Testis (tissue), 3 donors: ENCODE data around the gene PTPRN2. TPM values are rescaled to one million over a fixed set of nuclear protein-coding genes. Genes with fewer than 3 reads are reported as not detected.

Source experiments
- DNase-seq: peaks from one replicate; pipeline ENCODE4 v3.0.0-alpha.2; 2019
- H3K27ac ChIP-seq, 2 donors: fragments of 200-600 bp; sonication (generic); one replicate each; pipeline ENCODE4 v1.5.1; 2019
- H3K27me3 ChIP-seq: fragments of 200-600 bp; sonication (generic); one replicate; pipeline ENCODE4 v1.5.1; 2019
- H3K36me3 ChIP-seq: fragments of 200-600 bp; sonication (generic); one replicate; pipeline ENCODE4 v1.5.1; 2017; ENCODE audit warnings: low read depth; ENCODE audit errors: missing control alignments
- H3K4me1 ChIP-seq: fragments of 200-600 bp; sonication (generic); one replicate; pipeline ENCODE4 v1.5.1; 2019
- H3K4me3 ChIP-seq, 2 donors: fragments of 200-600 bp; sonication (generic); one replicate each; pipeline ENCODE4 v1.5.1; 2017 to 2019
- H3K9me3 ChIP-seq: fragments of 200-600 bp; sonication (generic); one replicate; pipeline ENCODE4 v1.5.1; 2017
- POLR2A ChIP-seq: fragments of 450-650 bp; IDR thresholded peaks from one replicate; pipeline ENCODE4 v1.6.1; 2017; ENCODE audit warnings: antibody characterized with exemption, mild to moderate bottlenecking, moderate library complexity
- WGBS, 2 donors: methylation state at CpG; one replicate each; pipeline ENCODE4 v1.1.5; 2018; 5-methylcytosine and 5-hydroxymethylcytosine counted together
- intact Hi-C: fragments of 100-400 bp; cut with DNase I; formaldehyde crosslinking; loops from one replicate; pipeline ENCODE4 v1.15.1; 2023; ENCODE audit warnings: low total_unique reads
- polyA plus RNA-seq: library from polyadenylated mRNA; stranded (reverse); fragments of 350-450 nt; fragmentation: Illumina TruSeq; extraction: RNeasy Lipid Tissue Mini Kit (QIAGEN cat#74804); gene quantifications from one replicate; pipeline ENCODE4 v1.2.3, GENCODE V29; 2014; ENCODE audit warnings: low read depth, low replicate concordance; ENCODE audit not compliant: insufficient read depth
- total RNA-seq, 2 donors: library from RNA; depleted of rRNA; stranded (reverse); fragments of >200 nt; gene quantifications; one replicate each; pipeline ENCODE4 v1.2.3, GENCODE V29; 2016
- TF ChIP-seq, protein P1 (sequence below), 3 experiments: fragments of 450-650 bp in 2 of 3; fragments of 200-600 bp in 1 of 3; sonication (generic) in 1 of 3; IDR thresholded peaks; one replicate each; pipeline ENCODE4 v1.5.1; 2016 to 2019; ENCODE audit warnings: antibody characterized with exemption in 3 of 3, mild to moderate bottlenecking in 2 of 3, moderate library complexity in 1 of 3

Gene PTPRN2
- total and polyA plus RNA-seq, 3 donors from 2014 or later, result 9.3 to 10.8 (median 9.8) TPM

DNA sequence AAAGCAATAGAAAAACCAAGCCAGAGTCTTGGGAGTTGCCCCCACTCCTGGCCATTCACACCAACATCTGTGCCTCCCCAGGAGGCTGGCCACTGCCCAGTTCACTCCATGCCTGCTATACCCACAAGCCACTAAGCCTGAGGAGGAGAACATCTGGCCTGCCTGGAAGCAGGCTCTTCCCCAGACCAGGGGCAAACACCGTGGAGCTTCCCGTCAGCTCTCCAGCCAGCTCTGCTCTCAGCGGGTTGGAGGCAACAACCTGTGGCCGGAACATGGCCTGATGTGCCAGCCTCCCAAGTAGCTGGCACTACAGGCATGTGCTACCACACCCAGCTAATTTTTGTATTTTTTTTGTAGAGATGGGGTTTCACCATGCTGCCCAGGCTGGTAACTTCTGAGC, 9.1 kb upstream of the PTPRN2 start:
- Histone ChIP-seq H3K27me3 (no peaks in the 10 kb centered on the region), H3K27ac (no peak overlapping the region), H3K4me3 (no peak overlapping the region), H3K36me3 (no peaks in the 10 kb centered on the region), H3K4me1 (no peaks in the 10 kb centered on the region), H3K9me3 (no peaks in the 10 kb centered on the region)
- DNase-seq, result no peak
- intact Hi-C loops, result no loop called here
- WGBS, 2 donors, result 78 to 92% methylated on average over 2 to 4 of the region's 4 CpGs
- no peak for TF ChIP-seq POLR2A
- TF ChIP-seq, protein P1, sequence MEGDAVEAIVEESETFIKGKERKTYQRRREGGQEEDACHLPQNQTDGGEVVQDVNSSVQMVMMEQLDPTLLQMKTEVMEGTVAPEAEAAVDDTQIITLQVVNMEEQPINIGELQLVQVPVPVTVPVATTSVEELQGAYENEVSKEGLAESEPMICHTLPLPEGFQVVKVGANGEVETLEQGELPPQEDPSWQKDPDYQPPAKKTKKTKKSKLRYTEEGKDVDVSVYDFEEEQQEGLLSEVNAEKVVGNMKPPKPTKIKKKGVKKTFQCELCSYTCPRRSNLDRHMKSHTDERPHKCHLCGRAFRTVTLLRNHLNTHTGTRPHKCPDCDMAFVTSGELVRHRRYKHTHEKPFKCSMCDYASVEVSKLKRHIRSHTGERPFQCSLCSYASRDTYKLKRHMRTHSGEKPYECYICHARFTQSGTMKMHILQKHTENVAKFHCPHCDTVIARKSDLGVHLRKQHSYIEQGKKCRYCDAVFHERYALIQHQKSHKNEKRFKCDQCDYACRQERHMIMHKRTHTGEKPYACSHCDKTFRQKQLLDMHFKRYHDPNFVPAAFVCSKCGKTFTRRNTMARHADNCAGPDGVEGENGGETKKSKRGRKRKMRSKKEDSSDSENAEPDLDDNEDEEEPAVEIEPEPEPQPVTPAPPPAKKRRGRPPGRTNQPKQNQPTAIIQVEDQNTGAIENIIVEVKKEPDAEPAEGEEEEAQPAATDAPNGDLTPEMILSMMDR (IDR thresholded peaks at IDR 0.05), result no peak

- no peak for TF ChIP-seq POLR2A
- TF ChIP-seq, protein P1 (IDR thresholded peaks at IDR 0.05), result no peak
- H3K27me3 ChIP-seq, result no peaks in the 10 kb centered on the region
- intact Hi-C loops, result no loop called here
- no peaks in the 10 kb centered on the region for H3K4me1 ChIP-seq
- H3K27ac ChIP-seq, result no peak overlapping the region
- DNase-seq, result no peak
- no peak overlapping the region for H3K4me3 ChIP-seq
- H3K9me3 ChIP-seq, result no peaks in the 10 kb centered on the region
- no peaks in the 10 kb centered on the region for H3K36me3 ChIP-seq
- WGBS, 2 donors, result 80 to 89% methylated on average over 4 of the region's 4 CpGs
Observed at GRCh38 chr7:158596309-158596708, 8.7 kb upstream of the PTPRN2 start.

GRCh38 chr7:158595068-158595467, 7.4 kb upstream of the PTPRN2 start:
- intact Hi-C loops, result no loop called here
- TF ChIP-seq, protein P1 (IDR thresholded peaks at IDR 0.05), result no peak
- no peak for TF ChIP-seq POLR2A

GRCh38 chr7:158592541-158592940, 4.9 kb upstream of the PTPRN2 start:
- Histone ChIP-seq H3K36me3 (no peaks in the 10 kb centered on the region), H3K27ac (no peak overlapping the region), H3K9me3 (no peaks in the 10 kb centered on the region), H3K4me1 (no peaks in the 10 kb centered on the region), H3K4me3 (no peak overlapping the region), H3K27me3 (no peaks in the 10 kb centered on the region)
- DNase-seq, result no peak
- intact Hi-C loops, result no loop called here
- WGBS, 2 donors, result 94 to 100% methylated on average over 1 of the region's 1 CpG
- no peak for TF ChIP-seq POLR2A
- TF ChIP-seq, protein P1 (IDR thresholded peaks at IDR 0.05), result no peak

More at GRCh38 chr7:158595068-158595467, 7.4 kb upstream of the PTPRN2 start:
- no peaks in the 10 kb centered on the region for H3K9me3 ChIP-seq
- H3K27me3 ChIP-seq, result no peaks in the 10 kb centered on the region
- 61 to 70% methylated on average over 3 of the region's 3 CpGs for WGBS, 2 donors
- no peak for DNase-seq
- H3K27ac ChIP-seq, result no peak overlapping the region
- H3K36me3 ChIP-seq, result no peaks in the 10 kb centered on the region
- H3K4me1 ChIP-seq, result no peaks in the 10 kb centered on the region
- no peak overlapping the region for H3K4me3 ChIP-seq

GRCh38 chr7:158591944-158592343, 4.3 kb upstream of the PTPRN2 start:
- intact Hi-C loops, result no loop called here
- DNase-seq, result no peak
- WGBS, 2 donors, result 87 to 88% methylated on average over 15 of the region's 15 CpGs
- Histone ChIP-seq H3K9me3 (no peaks in the 10 kb centered on the region), H3K27me3 (no peaks in the 10 kb centered on the region), H3K36me3 (no peaks in the 10 kb centered on the region), H3K4me3 (no peak overlapping the region), H3K4me1 (peaks cover 4% of the 10 kb centered on the region), H3K27ac (no peak overlapping the region)
- no peak for TF ChIP-seq POLR2A
- TF ChIP-seq, protein P1 (IDR thresholded peaks at IDR 0.05), result no peak
